Measurements from ENCODE around the gene SCAMP5.

The SCAMP5 gene

DNA sequence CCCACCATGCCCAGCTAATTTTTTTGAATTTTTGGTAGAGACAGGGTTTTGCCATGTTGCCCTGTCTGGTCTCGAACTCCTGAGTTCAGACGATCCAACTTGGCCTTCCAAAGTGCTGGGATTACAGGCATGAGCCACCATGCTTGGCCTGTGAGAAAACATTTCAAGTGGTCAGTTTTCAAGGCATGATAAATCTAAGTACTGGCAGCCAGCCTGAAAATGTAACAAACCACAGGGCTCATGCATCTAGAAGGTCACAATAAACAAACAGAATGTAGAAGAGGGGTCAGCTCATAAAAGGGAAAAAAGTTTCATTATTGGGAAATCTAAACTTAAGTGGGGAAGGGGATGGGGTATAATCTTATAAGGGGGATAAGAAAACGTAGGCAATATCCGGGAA lies 68.0 kb downstream of the SCAMP5 start:
- intact Hi-C loops (cut with DNase I), result no loop called here

GRCh38 chr15:75063889-75064288 lies 68.5 kb downstream of the SCAMP5 start:
- intact Hi-C loops (cut with DNase I), result no loop called here
- DNase-seq, result no peak

More for the DNA sequence above, 68.0 kb downstream of the SCAMP5 start:
- no peak for DNase-seq

GRCh38 chr15:75064846-75065245 lies 69.5 kb downstream of the SCAMP5 start:
- no peak for DNase-seq
- intact Hi-C loops (cut with DNase I), result no loop called here

DNA sequence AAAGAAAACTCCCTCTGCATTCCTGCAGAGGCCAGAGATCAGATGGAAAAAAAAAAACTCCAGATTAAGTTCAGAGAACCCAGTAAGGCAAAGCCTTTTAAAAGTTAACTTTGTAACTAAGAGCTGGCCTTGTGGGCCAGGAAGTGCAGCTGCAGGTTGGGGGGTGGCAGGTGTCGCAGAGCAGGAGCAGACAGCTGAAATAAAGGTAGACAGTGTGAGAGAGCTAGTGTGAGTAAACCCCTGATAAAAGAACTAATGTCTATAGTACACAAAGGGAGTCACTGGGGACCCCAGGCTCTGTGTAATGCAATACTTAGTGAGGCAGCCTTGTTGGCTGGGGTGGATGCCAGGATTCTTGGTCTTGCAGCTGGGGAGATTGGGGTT lies 70.1 kb downstream of the SCAMP5 start:
- intact Hi-C loops (cut with DNase I), result no loop called here
- DNase-seq, result no peak

- intact Hi-C loops (cut with DNase I), result no loop called here
- DNase-seq, result no peak
Measured at GRCh38 chr15:75065851-75066509, 70.6 kb downstream of the SCAMP5 start.

DNA sequence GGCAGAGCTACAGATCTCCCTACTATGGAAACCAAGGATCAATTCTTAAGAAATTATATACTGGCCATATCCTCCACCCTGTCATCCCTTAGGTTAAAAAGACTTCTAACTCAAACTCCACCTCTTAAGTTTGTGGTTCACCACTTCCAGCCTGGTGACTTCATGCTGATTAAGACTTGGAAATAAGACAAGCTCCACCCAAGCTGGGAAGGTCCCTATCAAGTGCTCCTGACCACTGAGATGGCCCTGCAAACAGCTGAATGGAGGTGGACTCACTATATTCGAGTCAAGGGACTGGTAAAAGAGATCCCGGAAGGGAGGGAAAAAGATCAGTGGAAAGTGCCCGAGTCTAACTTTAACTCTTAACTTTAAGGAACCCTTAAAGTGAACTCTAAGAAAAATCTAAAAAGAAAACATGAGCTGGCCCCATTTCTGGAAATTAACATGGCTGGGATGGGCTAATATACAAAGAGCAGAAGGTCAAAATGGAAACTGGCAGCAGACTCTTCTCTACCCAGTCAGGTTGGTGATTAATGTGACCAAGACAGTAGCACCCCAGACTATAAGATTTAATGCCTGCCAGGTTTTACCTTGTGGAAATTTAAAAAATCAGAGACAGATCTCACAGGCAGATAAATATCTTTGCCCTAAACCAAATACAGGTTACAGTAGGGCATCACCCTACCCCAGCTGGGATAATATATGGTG lies 71.9 kb downstream of the SCAMP5 start:
- intact Hi-C loops (cut with DNase I), result no loop called here
- no peak for DNase-seq

- DNase-seq, result no peak
Measured at GRCh38 chr15:75068748-75069147, 73.4 kb downstream of the SCAMP5 start.

DNA sequence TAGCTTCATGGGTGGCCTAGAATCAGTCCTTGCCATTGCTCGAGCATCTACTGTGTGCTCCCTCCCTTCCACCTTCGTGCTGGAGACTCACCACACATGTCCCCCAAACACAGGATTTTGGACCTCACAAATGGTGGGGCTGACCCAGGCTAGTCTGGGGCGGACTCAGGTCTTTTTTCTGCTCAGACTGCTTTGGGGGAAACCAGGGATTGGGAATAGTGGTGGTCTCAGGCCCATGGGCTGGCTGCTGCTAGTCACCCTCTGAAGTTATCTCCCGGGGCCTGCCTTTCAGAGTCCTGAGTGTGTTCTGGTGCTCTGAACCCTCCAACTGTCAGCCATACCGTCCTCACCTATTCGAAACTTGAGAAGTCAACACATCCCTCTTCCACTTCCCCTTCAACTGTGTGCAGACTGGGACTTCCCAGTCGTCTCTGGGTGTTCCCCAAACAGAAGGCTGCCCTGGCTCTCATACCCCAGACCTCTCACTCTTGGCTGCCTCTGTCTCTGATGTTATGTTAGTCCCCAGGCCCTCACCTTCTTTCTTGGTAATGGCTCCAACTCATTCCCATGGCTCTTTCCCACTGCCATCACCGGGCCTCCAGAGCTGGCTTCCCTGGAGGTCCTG lies 74.0 kb downstream of the SCAMP5 start:
- no peak for DNase-seq
- intact Hi-C loops (cut with DNase I), result no loop called here

More at GRCh38 chr15:75068748-75069147, 73.4 kb downstream of the SCAMP5 start:
- intact Hi-C loops (cut with DNase I), result no loop called here

GRCh38 chr15:75070674-75071073 lies 75.3 kb downstream of the SCAMP5 start:
- intact Hi-C loops (cut with DNase I), result no loop called here
- no peak for DNase-seq

Measured in posterior cingulate gyrus (tissue), 11 donors.